HG03159 (cell line): ENCODE results near the gene CAMKMT.

Source experiments
- ATAC-seq: cut with Tn5 transposase; IDR thresholded peaks from one replicate; pipeline ENCODE4 v1.9.1; 2021; ENCODE audit warnings: mild to moderate bottlenecking, moderate library complexity; ENCODE audit not compliant: unreplicated experiment

Gene CAMKMT

DNA sequence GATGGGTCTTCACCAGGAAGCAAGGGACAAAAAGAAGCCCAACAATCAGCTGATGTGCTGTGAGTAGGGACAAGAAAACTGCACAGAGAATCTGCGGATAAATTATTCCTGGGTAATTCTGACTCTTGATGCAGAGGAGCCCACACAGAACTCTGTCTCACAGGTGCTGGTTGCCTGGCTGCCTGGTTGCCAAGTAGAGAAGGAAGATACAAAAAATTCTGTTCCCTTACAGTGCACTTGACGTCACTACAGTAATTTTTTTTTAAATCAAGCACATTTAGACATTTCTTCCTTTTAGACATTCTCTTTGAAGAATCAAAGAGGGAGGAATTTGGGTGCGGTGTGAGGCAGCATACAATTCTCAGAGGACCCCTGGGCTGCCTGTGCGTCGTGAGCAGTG, 427.7 kb downstream of the CAMKMT start:
- no peak for ATAC-seq

DNA sequence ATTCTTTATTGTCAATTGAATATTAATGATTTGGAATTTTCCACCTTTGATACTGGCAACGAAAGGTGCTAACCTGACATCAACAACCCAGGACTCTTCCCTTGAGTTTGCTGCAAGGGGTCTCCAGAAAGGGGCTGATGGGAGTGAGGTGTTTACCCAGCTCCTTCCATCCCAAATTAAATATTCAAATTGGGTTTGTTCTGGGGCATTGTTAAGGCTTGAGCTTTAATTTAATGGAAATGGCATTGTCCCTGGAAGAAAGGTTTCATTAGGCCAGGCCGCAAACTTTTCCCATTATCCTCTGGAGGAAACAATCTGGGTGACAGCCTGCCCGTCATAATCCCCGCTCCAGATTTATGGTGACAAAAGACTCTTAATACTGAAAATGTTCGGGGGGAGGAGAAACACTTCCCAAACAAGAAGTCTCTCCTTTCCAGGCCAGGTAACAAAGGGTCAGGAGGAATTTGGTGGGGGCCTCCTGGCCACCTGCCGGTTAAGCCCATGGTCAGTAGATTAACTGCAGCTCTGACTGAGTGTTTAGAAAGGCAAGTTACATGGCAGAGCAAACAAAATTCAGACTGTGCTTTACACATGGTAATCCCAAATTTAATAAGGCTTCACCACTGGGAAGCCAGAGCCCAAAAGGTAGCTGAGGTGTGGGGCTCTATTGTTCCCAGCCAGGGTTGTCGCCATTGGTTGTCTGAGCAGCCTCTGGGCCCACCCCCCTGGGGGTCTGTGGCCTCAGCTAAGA, 428.4 kb downstream of the CAMKMT start:
- ATAC-seq: no peak

DNA sequence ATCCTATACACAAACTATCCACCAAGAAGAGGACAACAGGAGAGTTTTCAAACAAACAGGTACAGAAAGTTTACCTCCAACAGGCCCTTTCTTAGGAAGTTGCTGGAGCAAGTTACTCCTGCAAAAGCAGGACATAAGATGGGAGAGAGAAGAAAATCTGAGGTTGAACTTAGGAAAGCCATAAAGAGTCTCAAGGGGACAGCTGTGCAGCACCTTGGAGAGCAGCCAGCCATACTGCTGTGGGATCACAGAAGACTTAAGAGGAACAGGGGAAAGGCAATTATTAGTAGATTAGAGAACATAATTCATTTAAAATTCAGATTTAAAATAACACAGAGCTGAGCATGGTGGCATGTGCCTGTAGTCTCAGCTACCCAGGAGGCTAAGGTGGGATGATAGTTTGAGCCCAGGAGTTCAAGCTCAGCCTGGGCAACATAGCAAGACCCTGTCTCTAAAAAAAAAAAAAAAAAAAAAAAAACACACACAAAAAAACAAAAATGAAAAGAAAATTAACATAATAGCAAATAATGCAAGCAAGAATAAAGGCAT, 431.6 kb downstream of the CAMKMT start:
- no peak for ATAC-seq

DNA sequence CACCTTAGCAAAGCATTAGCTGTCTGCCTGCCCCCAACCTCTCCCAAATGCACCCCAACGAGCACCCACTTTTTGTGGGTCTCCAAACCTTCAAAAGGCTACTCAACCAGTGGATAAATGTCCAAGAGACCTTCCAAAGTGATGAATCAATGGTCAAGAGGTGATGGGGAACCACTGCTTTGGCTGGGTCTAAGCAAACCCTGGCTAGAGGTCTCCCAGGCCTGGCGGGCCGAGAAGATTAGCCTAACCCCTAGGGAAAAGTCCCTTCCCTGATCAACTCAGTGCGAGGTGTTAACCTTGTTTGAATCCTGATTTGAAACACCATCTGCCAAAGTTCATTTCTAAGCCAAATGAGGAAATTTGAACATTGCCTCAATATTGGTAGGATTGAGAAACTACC, 435.0 kb downstream of the CAMKMT start:
- ATAC-seq: no peak

DNA sequence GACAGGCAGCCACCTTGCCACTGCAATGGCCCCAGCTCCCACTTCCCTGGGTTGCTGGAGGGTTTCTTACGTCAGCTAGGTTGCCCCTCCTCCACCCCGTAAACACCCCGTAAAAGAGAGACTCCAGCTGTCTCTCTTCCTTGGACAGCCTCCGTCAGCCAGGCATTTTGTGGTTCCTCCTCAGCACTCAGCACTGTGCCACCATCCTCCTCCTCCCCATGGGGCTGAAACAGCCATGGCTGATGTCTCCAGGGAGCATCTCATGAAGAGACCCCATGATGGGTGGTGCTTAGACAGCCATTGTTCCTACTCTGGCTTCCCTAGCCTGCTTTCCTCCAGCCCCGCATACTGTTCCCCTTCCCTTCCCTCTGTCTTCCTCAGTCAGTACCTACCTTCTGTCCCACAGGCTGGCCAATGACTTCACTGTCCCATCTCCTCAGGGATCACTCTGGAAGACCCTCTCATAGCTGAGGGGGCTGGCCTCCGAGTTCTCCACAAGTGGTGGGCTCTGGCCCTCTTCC, 436.5 kb downstream of the CAMKMT start:
- ATAC-seq: no peak

DNA sequence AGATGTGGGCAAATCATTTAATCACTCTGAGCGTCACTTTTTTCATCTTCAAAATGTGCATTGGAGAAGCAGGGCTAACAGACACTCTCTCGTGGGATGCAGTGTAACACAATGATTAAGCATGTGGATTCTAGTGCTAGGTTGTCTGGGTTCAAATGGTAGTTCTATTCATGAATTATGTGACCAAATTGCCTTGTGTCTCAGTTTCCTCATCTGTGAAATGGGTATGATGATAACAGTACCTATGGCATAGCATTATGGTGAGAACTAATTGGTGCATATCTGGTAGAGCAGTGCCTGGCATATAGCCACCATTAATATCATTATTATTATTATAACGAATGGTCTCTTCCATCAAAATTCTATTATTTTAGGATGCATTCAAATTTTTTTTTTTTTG, 437.4 kb downstream of the CAMKMT start:
- no peak for ATAC-seq

- ATAC-seq: no peak
These were observed 438.0 kb downstream of the CAMKMT start for GRCh38 chr2:44799754-44800153.

GRCh38 chr2:44801289-44801840, 439.6 kb downstream of the CAMKMT start:
- ATAC-seq: no peak

DNA sequence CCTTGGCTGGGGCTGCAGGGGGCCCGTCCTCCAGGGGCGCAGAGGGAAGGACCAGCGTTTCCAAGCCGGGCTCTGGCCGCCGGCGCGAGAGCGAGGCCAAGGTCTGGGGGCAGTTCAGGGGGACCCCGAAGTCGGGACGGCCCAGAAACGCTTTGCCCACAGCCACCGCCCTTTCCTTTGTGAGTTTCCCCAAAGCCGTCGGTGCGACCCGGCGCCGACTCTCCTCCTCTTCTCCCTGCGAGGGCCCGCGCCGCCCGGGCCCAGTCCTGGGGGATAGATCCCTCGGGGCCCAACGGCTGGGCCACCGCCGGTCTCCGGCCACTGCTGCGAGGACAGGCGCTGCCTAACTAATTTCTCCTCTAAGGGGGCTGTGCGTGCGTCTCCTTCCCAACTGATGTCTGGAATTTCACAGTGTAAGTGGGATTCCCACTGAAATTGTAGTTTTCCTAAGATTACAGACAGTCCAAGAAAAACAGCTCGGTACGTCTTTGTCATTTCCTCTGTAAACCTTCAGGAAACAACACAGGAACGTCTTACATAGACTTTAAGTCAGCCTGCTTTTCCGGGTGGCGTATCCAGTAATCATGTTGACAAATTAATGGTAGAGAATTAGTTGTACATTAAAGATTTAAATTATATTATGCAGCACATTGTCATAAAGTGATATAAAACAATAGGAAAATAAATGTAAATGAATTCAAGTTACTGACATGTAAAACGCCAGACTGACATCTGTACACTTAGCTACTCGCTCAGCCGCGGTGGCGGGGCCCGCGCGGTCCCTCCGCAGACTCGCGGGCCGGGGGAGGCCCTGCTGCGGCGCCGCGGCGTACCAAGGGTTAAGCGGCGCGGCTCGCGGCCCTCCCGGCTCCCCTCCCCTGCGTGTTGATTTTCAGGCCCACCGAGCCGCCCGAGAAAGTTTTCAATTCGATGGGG, 440.4 kb downstream of the CAMKMT start:
- no peak for ATAC-seq

GRCh38 chr2:44802777-44803424, 441.2 kb downstream of the CAMKMT start:
- no peak for ATAC-seq

- ATAC-seq: no peak
These were observed 442.9 kb downstream of the CAMKMT start for GRCh38 chr2:44804406-44805265.

DNA sequence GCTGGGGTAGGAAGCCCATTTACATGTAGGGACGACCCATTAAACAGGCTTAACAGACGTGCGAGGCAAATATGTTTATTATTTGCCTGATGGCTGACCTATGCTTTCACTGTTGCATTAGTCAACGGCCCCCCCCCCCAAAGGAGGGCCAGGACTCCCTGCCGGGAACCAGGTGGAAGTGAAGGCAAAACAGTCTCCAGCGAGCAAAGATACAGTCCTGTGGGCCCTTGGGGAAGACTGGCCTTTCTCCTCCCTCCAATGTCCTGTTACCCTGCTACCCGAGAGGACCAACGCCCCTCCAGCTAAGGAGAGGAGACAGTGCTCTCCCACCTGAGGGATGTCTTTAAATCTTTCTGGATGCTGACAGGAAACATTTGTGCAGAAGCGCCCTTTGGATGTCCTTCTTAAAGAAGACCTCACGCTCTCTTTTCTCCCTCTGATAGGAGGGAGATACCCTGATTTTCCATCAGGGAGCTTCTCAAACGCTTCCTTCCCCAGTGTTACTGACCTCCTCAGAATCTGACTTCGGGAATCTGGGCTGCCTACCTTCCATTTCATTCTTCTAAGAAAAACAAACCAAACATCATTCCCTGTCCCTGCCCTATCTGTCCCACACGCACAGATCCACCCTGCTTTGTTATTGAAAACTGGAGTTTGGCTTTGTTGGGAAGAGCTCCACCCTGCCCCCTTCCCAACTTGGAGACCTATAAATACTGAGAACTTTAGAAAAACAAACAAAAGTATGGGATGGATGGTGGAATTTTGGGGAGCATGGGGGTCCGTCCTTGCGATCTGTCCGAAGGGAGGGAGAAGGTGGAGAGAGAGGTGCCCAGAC, 443.9 kb downstream of the CAMKMT start:
- ATAC-seq: no peak

DNA sequence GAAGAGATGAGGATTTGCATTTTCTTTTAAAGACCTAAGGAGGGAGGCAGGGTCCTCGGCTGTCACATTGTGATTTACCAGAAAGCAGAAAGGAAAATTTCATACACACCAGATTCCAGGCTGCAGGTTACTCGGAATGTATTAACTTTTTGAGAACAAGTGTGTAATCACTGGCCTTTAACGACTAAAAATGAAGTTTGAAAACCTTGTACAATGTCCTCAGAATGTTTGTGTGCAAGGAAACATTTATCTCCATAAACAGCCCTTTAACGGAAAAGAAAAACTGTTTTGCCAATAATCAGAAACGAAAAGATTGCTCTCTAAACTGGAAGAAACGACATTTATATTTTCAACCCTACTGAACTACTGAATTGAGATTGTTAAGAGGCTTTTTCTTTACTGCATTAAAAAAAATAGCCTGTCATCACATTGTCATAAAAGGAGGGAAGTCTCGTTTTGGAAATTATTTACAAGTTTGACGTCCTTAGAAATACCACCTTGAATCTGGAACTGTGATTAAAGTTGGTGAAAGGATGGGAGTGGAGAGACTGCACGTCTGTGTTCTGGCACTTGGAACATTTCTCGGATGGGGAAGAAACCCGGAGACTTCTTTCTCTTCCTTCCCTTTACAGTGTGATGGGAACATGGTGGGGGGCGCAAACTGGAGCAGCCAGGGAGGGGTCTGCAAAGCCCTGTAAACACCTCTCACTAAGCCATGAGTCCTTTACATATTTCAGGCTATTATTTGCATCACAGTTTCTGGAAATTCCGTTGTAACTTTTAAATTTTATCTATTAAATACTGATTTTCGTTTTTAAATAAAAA, 445.7 kb downstream of the CAMKMT start:
- no peak for ATAC-seq

- ATAC-seq: no peak
These were observed 449.3 kb downstream of the CAMKMT start for GRCh38 chr2:44810892-44811530.

DNA sequence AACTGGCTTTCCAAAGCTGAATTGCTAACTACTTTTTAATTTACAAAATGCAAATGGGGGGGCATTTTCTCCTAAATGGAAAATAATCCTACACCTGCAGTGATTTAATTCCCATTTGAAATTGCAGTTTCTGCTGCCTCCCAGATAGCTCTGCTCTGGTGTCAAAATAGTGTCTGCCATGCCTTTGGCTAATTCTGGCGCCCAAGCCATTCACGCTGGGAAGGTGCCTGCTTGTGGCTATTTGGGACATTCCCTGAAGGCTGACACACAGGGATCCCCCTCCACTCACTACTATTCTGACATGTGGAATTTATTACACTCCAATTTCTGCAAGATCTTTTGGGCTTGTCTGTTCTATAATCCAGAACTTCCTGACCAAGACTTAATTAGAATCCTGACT, 451.4 kb downstream of the CAMKMT start:
- no peak for ATAC-seq

- no peak for ATAC-seq
These were observed 451.9 kb downstream of the CAMKMT start for GRCh38 chr2:44813658-44814057.

DNA sequence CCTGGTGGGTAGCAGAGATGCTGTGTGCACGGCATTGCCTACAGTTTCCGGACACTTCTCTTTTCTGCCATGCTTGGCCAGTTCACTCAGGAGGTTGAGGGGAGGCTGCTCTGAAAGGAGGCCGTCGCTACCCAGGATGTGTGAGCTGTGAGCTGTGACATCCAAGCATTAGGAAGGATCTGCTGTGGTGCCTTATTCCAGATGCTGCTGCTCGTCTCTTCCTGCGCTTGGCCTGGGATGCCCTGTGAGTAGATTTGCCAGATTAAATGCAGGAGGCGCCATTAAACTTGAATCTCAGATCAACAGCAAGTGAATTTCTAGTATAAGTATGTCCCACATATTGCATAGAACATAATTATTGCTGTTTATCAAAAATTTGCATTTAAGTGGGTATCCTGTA, 455.5 kb downstream of the CAMKMT start:
- no peak for ATAC-seq
